EH (cell line): Measurements from ENCODE around the gene SCAMP5.

Source experiments
- DNase-seq: peaks from one replicate; pipeline ENCODE4 v3.0.0-alpha.2; 2015; ENCODE audit warnings: low read depth

SCAMP5 gene

GRCh38 chr15:75070674-75071073 is 75.3 kb downstream of the SCAMP5 start:
- DNase-seq: no peak
